Gastroesophageal sphincter (tissue), 4 donors: Measurements from ENCODE around the gene RNF150. TPM values are rescaled to one million over a fixed set of nuclear protein-coding genes. Genes with fewer than 3 reads are reported as not detected.

Experiments
- ATAC-seq: fragments of 150-250 bp; one replicate; pipeline ENCODE4 v1.9.1; 2016; ENCODE audit warnings: mild to moderate bottlenecking, moderate library complexity
- H3K27ac ChIP-seq, 4 donors: fragments of 200-600 bp; sonication (generic) in 3 of 4; 1 replicate in 3 of 4; 2 replicates in 1 of 4; pipeline ENCODE4 v1.5.1; 2016 to 2019
- H3K27me3 ChIP-seq: fragments of 200-600 bp; sonication (generic); one replicate; pipeline ENCODE4 v1.5.1; 2019
- H3K36me3 ChIP-seq, 2 donors: fragments of 200-600 bp; sonication (generic); one replicate each; pipeline ENCODE4 v1.5.1; 2019; ENCODE audit warnings: control low read depth in 1 of 2
- H3K4me1 ChIP-seq, 3 donors: fragments of 200-600 bp; sonication (generic); 1 replicate in 2 of 3; 2 replicates in 1 of 3; pipeline ENCODE4 v1.5.1; 2016 to 2019; ENCODE audit warnings: control low read depth in 2 of 3
- H3K4me3 ChIP-seq, 2 donors: fragments of 200-600 bp; sonication (generic); one replicate each; pipeline ENCODE4 v1.5.1; 2019; ENCODE audit warnings: mild to moderate bottlenecking in 1 of 2, moderate library complexity in 1 of 2
- H3K9me3 ChIP-seq, 3 donors: fragments of 200-600 bp; sonication (generic); one replicate each; pipeline ENCODE4 v1.5.1; 2017 to 2019; ENCODE audit warnings: control low read depth in 2 of 3
- EP300 ChIP-seq: sonication (generic); formaldehyde crosslinking; IDR thresholded peaks from one replicate; pipeline ENCODE4 v1.6.1; 2017; ENCODE audit warnings: antibody characterized with exemption, mild to moderate bottlenecking
- POLR2A ChIP-seq, 2 donors: fragments of 450-650 bp; IDR thresholded peaks; one replicate each; pipeline ENCODE4 v1.6.1; 2017; ENCODE audit warnings: antibody characterized with exemption in 2 of 2, mild to moderate bottlenecking in 2 of 2, moderate library complexity in 1 of 2
- POLR2AphosphoS5 ChIP-seq: sonication (generic); formaldehyde crosslinking; IDR thresholded peaks from one replicate; pipeline ENCODE4 v1.6.1; 2017; ENCODE audit warnings: antibody characterized with exemption
- WGBS, 2 donors: methylation state at CpG; one replicate each; pipeline ENCODE4 v1.1.5; 2018; ENCODE audit warnings: low coverage in 1 of 2; 5-methylcytosine and 5-hydroxymethylcytosine counted together
- total RNA-seq, 4 donors: library from RNA; depleted of rRNA; stranded (reverse); fragments of >200 nt; gene quantifications; one replicate each; pipeline ENCODE4 v1.1.0, GENCODE V29; 2016
- TF ChIP-seq, protein P1 (sequence below), 4 experiments: fragments of 200-600 bp in 2 of 4; fragments of 450-650 bp in 2 of 4; sonication (generic) in 1 of 4; IDR thresholded peaks; one replicate each; pipeline ENCODE4 v1.5.1; 2017 to 2019; ENCODE audit warnings: antibody characterized with exemption in 4 of 4, mild to moderate bottlenecking in 2 of 4, moderate library complexity in 2 of 4

Gene RNF150
- total RNA-seq, result 10 to 100 TPM; 36.5 to 70.5 (median 59.9) TPM

- peak; percentile 80 for ATAC-seq
- H3K4me1 ChIP-seq, result peaks cover 0 to 36% (median 0%) of the 10 kb centered on the region in 3 donors
- H3K4me3 ChIP-seq, result peak within 1 kb of the TSS; percentile 89 to 93
- H3K27ac ChIP-seq, result peak within 1 kb of the TSS; percentile 80 to 93 (median 92)
- TF ChIP-seq, protein P1, sequence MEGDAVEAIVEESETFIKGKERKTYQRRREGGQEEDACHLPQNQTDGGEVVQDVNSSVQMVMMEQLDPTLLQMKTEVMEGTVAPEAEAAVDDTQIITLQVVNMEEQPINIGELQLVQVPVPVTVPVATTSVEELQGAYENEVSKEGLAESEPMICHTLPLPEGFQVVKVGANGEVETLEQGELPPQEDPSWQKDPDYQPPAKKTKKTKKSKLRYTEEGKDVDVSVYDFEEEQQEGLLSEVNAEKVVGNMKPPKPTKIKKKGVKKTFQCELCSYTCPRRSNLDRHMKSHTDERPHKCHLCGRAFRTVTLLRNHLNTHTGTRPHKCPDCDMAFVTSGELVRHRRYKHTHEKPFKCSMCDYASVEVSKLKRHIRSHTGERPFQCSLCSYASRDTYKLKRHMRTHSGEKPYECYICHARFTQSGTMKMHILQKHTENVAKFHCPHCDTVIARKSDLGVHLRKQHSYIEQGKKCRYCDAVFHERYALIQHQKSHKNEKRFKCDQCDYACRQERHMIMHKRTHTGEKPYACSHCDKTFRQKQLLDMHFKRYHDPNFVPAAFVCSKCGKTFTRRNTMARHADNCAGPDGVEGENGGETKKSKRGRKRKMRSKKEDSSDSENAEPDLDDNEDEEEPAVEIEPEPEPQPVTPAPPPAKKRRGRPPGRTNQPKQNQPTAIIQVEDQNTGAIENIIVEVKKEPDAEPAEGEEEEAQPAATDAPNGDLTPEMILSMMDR (IDR thresholded peaks at IDR 0.05), result peak; percentile 62 to 84 (median 78)
- TF ChIP-seq EP300, result no peak
- peak in 1 of 2 donors; percentile 2 for TF ChIP-seq POLR2A (IDR thresholded peaks at IDR 0.05)
- peak; percentile 64 for TF ChIP-seq POLR2AphosphoS5
- H3K9me3 ChIP-seq, result no peaks in the 10 kb centered on the region
- no peaks in the 10 kb centered on the region for H3K27me3 ChIP-seq
- H3K36me3 ChIP-seq, result no peaks in the 10 kb centered on the region
- 1 to 3% methylated on average over 12 to 13 of the region's 50 CpGs for WGBS, 2 donors
Observed at GRCh38 chr4:141133146-141133998, at the start of gene RNF150. TSS of gene RNF150 (minus strand) at chr4:141133469.

DNA sequence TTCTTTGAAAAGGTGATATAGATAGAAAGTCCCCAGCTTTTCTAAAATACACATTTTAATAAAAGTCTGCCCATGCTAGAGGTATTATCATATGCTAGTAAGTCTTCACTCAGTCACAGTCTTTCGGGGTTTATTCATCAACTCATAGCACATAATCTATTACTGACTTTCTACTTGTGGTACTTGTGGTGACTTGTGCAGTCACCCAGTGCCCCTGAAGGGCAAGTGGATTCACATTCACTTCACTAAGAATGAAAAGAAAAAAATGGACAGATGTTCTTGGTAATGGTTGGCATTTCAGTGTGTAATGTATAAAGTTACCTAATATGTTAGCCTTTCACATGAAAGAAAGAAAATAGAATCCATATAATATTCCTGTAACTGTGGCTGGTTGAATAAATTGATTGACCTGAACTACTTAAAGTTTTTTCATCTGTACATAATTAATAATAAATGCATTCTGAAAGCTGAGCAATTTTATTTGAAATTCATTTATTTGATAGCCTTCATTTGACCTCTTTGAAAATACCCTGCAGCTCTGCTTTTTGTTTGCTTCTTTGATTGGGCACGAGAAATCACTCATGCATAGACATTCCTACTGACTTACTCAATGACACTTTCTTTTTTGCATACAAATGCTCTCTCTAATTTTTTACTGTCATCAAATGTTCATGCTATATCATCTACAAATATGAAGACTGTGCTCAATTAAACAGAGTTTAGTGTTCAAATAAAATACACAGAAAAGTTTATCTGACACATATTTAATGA lies 47.9 kb upstream of the RNF150 start:
- H3K4me1 ChIP-seq, result no peaks in the 10 kb centered on the region
- H3K9me3 ChIP-seq, result no peaks in the 10 kb centered on the region
- H3K36me3 ChIP-seq, result no peaks in the 10 kb centered on the region
- no peaks in the 10 kb centered on the region for H3K27me3 ChIP-seq
- 82 to 84% methylated on average over 2 of the region's 2 CpGs for WGBS, 2 donors
- ATAC-seq, result no peak
- no peak overlapping the region for H3K4me3 ChIP-seq
- no peak overlapping the region for H3K27ac ChIP-seq
- TF ChIP-seq EP300, result no peak
- no peak for TF ChIP-seq POLR2AphosphoS5
- TF ChIP-seq, protein P1 (IDR thresholded peaks at IDR 0.05), result no peak
- no peak for TF ChIP-seq POLR2A (IDR thresholded peaks at IDR 0.05)

- TF ChIP-seq POLR2AphosphoS5 (no peak), EP300 (no peak), POLR2A (IDR thresholded peaks at IDR 0.05) (no peak)
- TF ChIP-seq, protein P1 (IDR thresholded peaks at IDR 0.05), result no peak
- Histone ChIP-seq H3K4me1 (no peaks in the 10 kb centered on the region), H3K9me3 (no peaks in the 10 kb centered on the region), H3K36me3 (no peaks in the 10 kb centered on the region), H3K27ac (no peak overlapping the region), H3K27me3 (no peaks in the 10 kb centered on the region), H3K4me3 (no peak overlapping the region)
- WGBS, 2 donors, result 25 to 35% methylated on average over 6 to 8 of the region's 8 CpGs
- no peak for ATAC-seq
Observed at GRCh38 chr4:141179474-141180373, 46.5 kb upstream of the RNF150 start.

DNA sequence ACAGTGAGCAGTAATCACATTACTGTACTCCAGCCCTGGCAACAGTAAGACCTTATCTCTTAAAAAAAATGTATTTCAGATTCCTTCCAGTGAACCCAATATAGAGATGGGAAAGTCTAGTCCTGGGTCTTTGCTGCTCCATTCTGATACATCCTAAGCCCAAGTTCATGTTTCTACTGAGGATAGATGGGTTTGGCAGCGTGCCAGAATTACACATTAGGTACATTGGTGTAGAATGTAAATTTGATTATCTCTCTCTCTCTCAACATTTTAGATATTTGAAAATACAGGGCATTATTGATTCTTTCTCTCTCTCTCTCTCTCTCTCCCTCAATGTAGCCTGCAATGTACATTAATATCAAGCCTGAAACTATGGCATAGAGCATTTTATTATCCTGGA lies 43.9 kb upstream of the RNF150 start:
- Histone ChIP-seq H3K27ac (no peak overlapping the region), H3K27me3 (no peaks in the 10 kb centered on the region), H3K4me1 (no peaks in the 10 kb centered on the region), H3K4me3 (no peak overlapping the region), H3K36me3 (no peaks in the 10 kb centered on the region), H3K9me3 (no peaks in the 10 kb centered on the region)
- 23 to 33% methylated on average over 1 of the region's 1 CpG for WGBS, 2 donors
- no peak for ATAC-seq
- no peak for TF ChIP-seq POLR2A (IDR thresholded peaks at IDR 0.05)

GRCh38 chr4:141174457-141174856 lies 41.2 kb upstream of the RNF150 start:
- no peak for ATAC-seq
- no peak overlapping the region for H3K4me3 ChIP-seq
- no peaks in the 10 kb centered on the region for H3K36me3 ChIP-seq
- no peaks in the 10 kb centered on the region for H3K4me1 ChIP-seq
- no peaks in the 10 kb centered on the region for H3K27me3 ChIP-seq
- H3K9me3 ChIP-seq, result peaks cover 0 to under 1% (median 0%) of the 10 kb centered on the region in 3 donors
- no peak overlapping the region for H3K27ac ChIP-seq
- TF ChIP-seq EP300, result no peak
- WGBS, 2 donors, result 50 to 88% methylated on average over 1 of the region's 1 CpG
